Measurements from ENCODE around the gene CALHM6. TPM values are rescaled to one million over a fixed set of nuclear protein-coding genes. Genes with fewer than 3 reads are reported as not detected.

Gene CALHM6
- total and polyA plus RNA-seq, 10 of the 15 experiments (the other 5 are each of a cell fraction or from before 2014, with no cell fraction given): 0.15 to 3.4 (median 1.3) TPM

DNA sequence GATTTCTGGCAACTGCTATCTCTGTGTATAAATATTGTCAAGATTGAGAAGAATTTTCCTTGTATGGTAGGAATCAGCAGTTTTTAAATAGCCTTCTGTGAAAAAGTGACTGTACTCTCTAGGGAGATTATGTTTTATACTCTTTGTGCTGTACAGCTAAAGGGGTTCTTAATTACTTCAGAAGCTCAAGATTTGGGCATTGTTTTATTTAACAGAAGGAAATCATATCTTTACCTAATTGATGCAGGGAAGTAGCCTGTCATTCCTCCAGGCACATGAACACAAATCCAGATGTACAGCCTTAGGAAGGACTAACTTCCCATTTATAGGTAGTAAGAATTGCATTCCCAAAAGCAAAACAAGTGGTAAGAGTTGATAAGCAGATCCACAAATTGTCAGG lies 51.6 kb downstream of the CALHM6 start:
- Histone ChIP-seq H3K4me3 (no peak overlapping the region), H2AFZ (ENCODE audit: control insufficient read depth, low read depth, low read length) (no peak overlapping the region), H3K4me2 (ENCODE audit: control insufficient read depth, insufficient read depth) (no peak overlapping the region), H4K20me1 (ENCODE audit: control insufficient read depth, insufficient read depth) (no peaks in the 10 kb centered on the region), H3K79me2 (ENCODE audit: control insufficient read depth, insufficient read depth, low read length) (no peaks in the 10 kb centered on the region), H3K27ac (ENCODE audit: control insufficient read depth, insufficient read depth) (no peak overlapping the region), H3K4me1 (ENCODE audit: control insufficient read depth, insufficient read depth, low read length) (peaks cover 9% of the 10 kb centered on the region), H3K36me3 (ENCODE audit: control insufficient read depth in 2 of 2, insufficient read depth in 2 of 2, low read length in 1 of 2) (no peaks in the 10 kb centered on the region), H3K9ac (ENCODE audit: control insufficient read depth, insufficient read depth, low read length) (no peak overlapping the region), H3K27me3 (replicated peaks in 1 of 2; ENCODE audit: control insufficient read depth in 2 of 2, insufficient read depth in 2 of 2, low read length in 1 of 2) (no peaks in the 10 kb centered on the region; a peak in 1 of 4 replicates), H3K9me3 (replicated peaks; ENCODE audit: control insufficient read depth, insufficient read depth, low read length) (no peaks in the 10 kb centered on the region)
- in situ Hi-C loops (cut with MboI) (no loop called here), intact Hi-C loops (cut with micrococcal nuclease; ENCODE audit: unreplicated experiment) (no loop called here)
- ChIA-PET RAD21 (ENCODE audit: unreplicated experiment) (interaction anchor here (0.7 to 1.3 kb wide), 4 partner anchors 41 to 225 kb away, joined by 3 to 4 read pairs (median 3); partner anchors contain the start of gene CALHM4), CTCF (interaction anchor here (0.8 to 5.2 kb wide), 4 partner anchors 16 to 225 kb away, joined by 3 to 34 read pairs (median 12); no protein-coding TSS in a partner anchor), POLR2A (no interaction called here), SMC1A (ENCODE audit: uncharacterized antibody, unreplicated experiment) (interaction anchor here (0.9 to 2.0 kb wide), 4 partner anchors 10 to 120 kb away, joined by 3 to 13 read pairs (median 4); no protein-coding TSS in a partner anchor)
- TF ChIP-seq DPF2 (IDR thresholded peaks at IDR 0.05): no peak
- no peak for TF ChIP-seq GABPA (IDR thresholded peaks at IDR 0.05; ENCODE audit: low read depth)
- TF ChIP-seq, protein P1, sequence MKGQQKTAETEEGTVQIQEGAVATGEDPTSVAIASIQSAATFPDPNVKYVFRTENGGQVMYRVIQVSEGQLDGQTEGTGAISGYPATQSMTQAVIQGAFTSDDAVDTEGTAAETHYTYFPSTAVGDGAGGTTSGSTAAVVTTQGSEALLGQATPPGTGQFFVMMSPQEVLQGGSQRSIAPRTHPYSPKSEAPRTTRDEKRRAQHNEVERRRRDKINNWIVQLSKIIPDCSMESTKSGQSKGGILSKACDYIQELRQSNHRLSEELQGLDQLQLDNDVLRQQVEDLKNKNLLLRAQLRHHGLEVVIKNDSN (IDR thresholded peaks at IDR 0.05; ENCODE audit: borderline replicate concordance, extremely low read length, insufficient read depth, low read depth, low read length): no peak
- TF ChIP-seq, protein P2, sequence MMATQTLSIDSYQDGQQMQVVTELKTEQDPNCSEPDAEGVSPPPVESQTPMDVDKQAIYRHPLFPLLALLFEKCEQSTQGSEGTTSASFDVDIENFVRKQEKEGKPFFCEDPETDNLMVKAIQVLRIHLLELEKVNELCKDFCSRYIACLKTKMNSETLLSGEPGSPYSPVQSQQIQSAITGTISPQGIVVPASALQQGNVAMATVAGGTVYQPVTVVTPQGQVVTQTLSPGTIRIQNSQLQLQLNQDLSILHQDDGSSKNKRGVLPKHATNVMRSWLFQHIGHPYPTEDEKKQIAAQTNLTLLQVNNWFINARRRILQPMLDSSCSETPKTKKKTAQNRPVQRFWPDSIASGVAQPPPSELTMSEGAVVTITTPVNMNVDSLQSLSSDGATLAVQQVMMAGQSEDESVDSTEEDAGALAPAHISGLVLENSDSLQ (IDR thresholded peaks at IDR 0.05): no peak
- no peak for TF ChIP-seq NFYA (IDR thresholded peaks at IDR 0.05; ENCODE audit: borderline replicate concordance, low read depth, low read length)
- no peak for TF ChIP-seq CBX5 (IDR thresholded peaks at IDR 0.05; ENCODE audit: low read depth)
- TF ChIP-seq, protein P3, sequence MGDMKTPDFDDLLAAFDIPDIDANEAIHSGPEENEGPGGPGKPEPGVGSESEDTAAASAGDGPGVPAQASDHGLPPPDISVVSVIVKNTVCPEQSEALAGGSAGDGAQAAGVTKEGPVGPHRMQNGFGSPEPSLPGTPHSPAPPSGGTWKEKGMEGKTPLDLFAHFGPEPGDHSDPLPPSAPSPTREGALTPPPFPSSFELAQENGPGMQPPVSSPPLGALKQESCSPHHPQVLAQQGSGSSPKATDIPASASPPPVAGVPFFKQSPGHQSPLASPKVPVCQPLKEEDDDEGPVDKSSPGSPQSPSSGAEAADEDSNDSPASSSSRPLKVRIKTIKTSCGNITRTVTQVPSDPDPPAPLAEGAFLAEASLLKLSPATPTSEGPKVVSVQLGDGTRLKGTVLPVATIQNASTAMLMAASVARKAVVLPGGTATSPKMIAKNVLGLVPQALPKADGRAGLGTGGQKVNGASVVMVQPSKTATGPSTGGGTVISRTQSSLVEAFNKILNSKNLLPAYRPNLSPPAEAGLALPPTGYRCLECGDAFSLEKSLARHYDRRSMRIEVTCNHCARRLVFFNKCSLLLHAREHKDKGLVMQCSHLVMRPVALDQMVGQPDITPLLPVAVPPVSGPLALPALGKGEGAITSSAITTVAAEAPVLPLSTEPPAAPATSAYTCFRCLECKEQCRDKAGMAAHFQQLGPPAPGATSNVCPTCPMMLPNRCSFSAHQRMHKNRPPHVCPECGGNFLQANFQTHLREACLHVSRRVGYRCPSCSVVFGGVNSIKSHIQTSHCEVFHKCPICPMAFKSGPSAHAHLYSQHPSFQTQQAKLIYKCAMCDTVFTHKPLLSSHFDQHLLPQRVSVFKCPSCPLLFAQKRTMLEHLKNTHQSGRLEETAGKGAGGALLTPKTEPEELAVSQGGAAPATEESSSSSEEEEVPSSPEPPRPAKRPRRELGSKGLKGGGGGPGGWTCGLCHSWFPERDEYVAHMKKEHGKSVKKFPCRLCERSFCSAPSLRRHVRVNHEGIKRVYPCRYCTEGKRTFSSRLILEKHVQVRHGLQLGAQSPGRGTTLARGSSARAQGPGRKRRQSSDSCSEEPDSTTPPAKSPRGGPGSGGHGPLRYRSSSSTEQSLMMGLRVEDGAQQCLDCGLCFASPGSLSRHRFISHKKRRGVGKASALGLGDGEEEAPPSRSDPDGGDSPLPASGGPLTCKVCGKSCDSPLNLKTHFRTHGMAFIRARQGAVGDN (IDR thresholded peaks at IDR 0.05): no peak
- ATAC-seq (no peak), FAIRE-seq (peak; percentile 31), DNase-seq (ENCODE audit: low read depth, low spot score) (no peak)
- no TSS peak for BruUV-seq (replicated peaks)

Other genes with a start within 250 kb of the CALHM6 start
Only the 7 nearest of the 10 such genes appear.
- 40.2 and 45.1 TPM in 2 replicates for gene TSPYL1, start 181.4 kb upstream of the CALHM6 start, total RNA-seq (2014; rRNA removed)
- gene TSPYL1, start 181.4 kb upstream of the CALHM6 start, total RNA-seq (2014; rRNA removed; fragmentation: Illumina TruSeq; extraction: Trizol): 34.2 and 35.3 TPM in 2 replicates
- 42.7 and 44.1 TPM in 2 replicates for gene TSPYL1, start 181.4 kb upstream of the CALHM6 start, total RNA-seq (2021)
- gene TSPYL1, start 181.4 kb upstream of the CALHM6 start, polyA plus RNA-seq (2011; rRNA removed): 28.4 and 28.5 TPM in 2 replicates
- 23.9 and 25.7 TPM in 2 replicates for gene TSPYL1, start 181.4 kb upstream of the CALHM6 start, polyA plus RNA-seq (2014; fragmentation: Illumina TruSeq; extraction: Trizol)
- 10 to 100 TPM; 22.9 to 29.9 TPM for gene TSPYL1, start 181.4 kb upstream of the CALHM6 start, polyA plus RNA-seq (2014; fragmentation: Nextera tagmentation; extraction: Ambion mirVana)
- gene TSPYL1, start 181.4 kb upstream of the CALHM6 start, polyA plus RNA-seq (2014; rRNA removed): 20.0 and 23.1 TPM in 2 replicates
- gene TSPYL1, start 181.4 kb upstream of the CALHM6 start, polyA plus RNA-seq (2016; fragmentation: Nextera tagmentation; extraction: Ambion mirVana): 10 to 100 TPM; 22.9 to 23.4 TPM
- gene DSE, start 90.4 kb upstream of the CALHM6 start, total RNA-seq (2014; rRNA removed): 65.3 and 77.4 TPM in 2 replicates
- gene DSE, start 90.4 kb upstream of the CALHM6 start, total RNA-seq (2014; rRNA removed; fragmentation: Illumina TruSeq; extraction: Trizol): 62.3 and 63.9 TPM in 2 replicates
- gene DSE, start 90.4 kb upstream of the CALHM6 start, total RNA-seq (2021): 75.1 and 76.4 TPM in 2 replicates
- 12.2 and 12.6 TPM in 2 replicates for gene DSE, start 90.4 kb upstream of the CALHM6 start, polyA plus RNA-seq (2011; rRNA removed)
- 51.8 and 58.9 TPM in 2 replicates for gene DSE, start 90.4 kb upstream of the CALHM6 start, polyA plus RNA-seq (2014; fragmentation: Illumina TruSeq; extraction: Trizol)
- gene DSE, start 90.4 kb upstream of the CALHM6 start, polyA plus RNA-seq (2014; fragmentation: Nextera tagmentation; extraction: Ambion mirVana): 10 to 100 TPM; 17.1 to 24.2 TPM
- 35.9 and 38.6 TPM in 2 replicates for gene DSE, start 90.4 kb upstream of the CALHM6 start, polyA plus RNA-seq (2014; rRNA removed)
- gene DSE, start 90.4 kb upstream of the CALHM6 start, polyA plus RNA-seq (2016; fragmentation: Nextera tagmentation; extraction: Ambion mirVana): 10 to 100 TPM; 43.0 TPM
- gene CALHM5, start 50.3 kb downstream of the CALHM6 start, total RNA-seq (2014; rRNA removed): not detected in 2 replicates
- gene CALHM5, start 50.3 kb downstream of the CALHM6 start, total RNA-seq (2014; rRNA removed; fragmentation: Illumina TruSeq; extraction: Trizol): not detected in 2 replicates
- not detected in 2 replicates for gene CALHM5, start 50.3 kb downstream of the CALHM6 start, total RNA-seq (2021)
- gene CALHM5, start 50.3 kb downstream of the CALHM6 start, polyA plus RNA-seq (2011; rRNA removed): not detected in 2 replicates
- not detected in 2 replicates for gene CALHM5, start 50.3 kb downstream of the CALHM6 start, polyA plus RNA-seq (2014; fragmentation: Illumina TruSeq; extraction: Trizol)
- not detected for gene CALHM5, start 50.3 kb downstream of the CALHM6 start, polyA plus RNA-seq (2014; fragmentation: Nextera tagmentation; extraction: Ambion mirVana)
- gene CALHM5, start 50.3 kb downstream of the CALHM6 start, polyA plus RNA-seq (2014; rRNA removed): not detected in 2 replicates
- not detected for gene CALHM5, start 50.3 kb downstream of the CALHM6 start, polyA plus RNA-seq (2016; fragmentation: Nextera tagmentation; extraction: Ambion mirVana)
- gene TRAPPC3L, start 84.3 kb downstream of the CALHM6 start, total RNA-seq (2014; rRNA removed): not detected in 2 replicates
- not detected in 2 replicates for gene TRAPPC3L, start 84.3 kb downstream of the CALHM6 start, total RNA-seq (2014; rRNA removed; fragmentation: Illumina TruSeq; extraction: Trizol)
- gene TRAPPC3L, start 84.3 kb downstream of the CALHM6 start, total RNA-seq (2021): not detected in 2 replicates
- gene TRAPPC3L, start 84.3 kb downstream of the CALHM6 start, polyA plus RNA-seq (2011; rRNA removed): not detected in 2 replicates
- gene TRAPPC3L, start 84.3 kb downstream of the CALHM6 start, polyA plus RNA-seq (2014; fragmentation: Illumina TruSeq; extraction: Trizol): not detected in 2 replicates
- gene TRAPPC3L, start 84.3 kb downstream of the CALHM6 start, polyA plus RNA-seq (2014; fragmentation: Nextera tagmentation; extraction: Ambion mirVana): not detected
- gene TRAPPC3L, start 84.3 kb downstream of the CALHM6 start, polyA plus RNA-seq (2014; rRNA removed): not detected in 2 replicates
- not detected for gene TRAPPC3L, start 84.3 kb downstream of the CALHM6 start, polyA plus RNA-seq (2016; fragmentation: Nextera tagmentation; extraction: Ambion mirVana)
- not detected in 2 replicates for gene CALHM4, start 92.4 kb downstream of the CALHM6 start, total RNA-seq (2014; rRNA removed)
- not detected in 2 replicates for gene CALHM4, start 92.4 kb downstream of the CALHM6 start, total RNA-seq (2014; rRNA removed; fragmentation: Illumina TruSeq; extraction: Trizol)
- not detected in 2 replicates for gene CALHM4, start 92.4 kb downstream of the CALHM6 start, total RNA-seq (2021)
- not detected in 2 replicates for gene CALHM4, start 92.4 kb downstream of the CALHM6 start, polyA plus RNA-seq (2011; rRNA removed)
- gene CALHM4, start 92.4 kb downstream of the CALHM6 start, polyA plus RNA-seq (2014; fragmentation: Illumina TruSeq; extraction: Trizol): not detected in 2 replicates
- gene CALHM4, start 92.4 kb downstream of the CALHM6 start, polyA plus RNA-seq (2014; fragmentation: Nextera tagmentation; extraction: Ambion mirVana): not detected
- not detected in 2 replicates for gene CALHM4, start 92.4 kb downstream of the CALHM6 start, polyA plus RNA-seq (2014; rRNA removed)
- gene CALHM4, start 92.4 kb downstream of the CALHM6 start, polyA plus RNA-seq (2016; fragmentation: Nextera tagmentation; extraction: Ambion mirVana): not detected
- gene RWDD1, start 110.1 kb downstream of the CALHM6 start, total RNA-seq (2014; rRNA removed): 44.6 and 49.9 TPM in 2 replicates
- 74.1 and 74.3 TPM in 2 replicates for gene RWDD1, start 110.1 kb downstream of the CALHM6 start, total RNA-seq (2014; rRNA removed; fragmentation: Illumina TruSeq; extraction: Trizol)
- 42.6 and 45.5 TPM in 2 replicates for gene RWDD1, start 110.1 kb downstream of the CALHM6 start, total RNA-seq (2021)
- gene RWDD1, start 110.1 kb downstream of the CALHM6 start, polyA plus RNA-seq (2011; rRNA removed): 47.8 and 70.2 TPM in 2 replicates
- gene RWDD1, start 110.1 kb downstream of the CALHM6 start, polyA plus RNA-seq (2014; fragmentation: Illumina TruSeq; extraction: Trizol): 94.8 and 107 TPM in 2 replicates
- 10 to 100 TPM; 57.2 to 87.9 TPM for gene RWDD1, start 110.1 kb downstream of the CALHM6 start, polyA plus RNA-seq (2014; fragmentation: Nextera tagmentation; extraction: Ambion mirVana)
- gene RWDD1, start 110.1 kb downstream of the CALHM6 start, polyA plus RNA-seq (2014; rRNA removed): 28.4 and 40.1 TPM in 2 replicates
- 100 to 1,000 TPM in 1 of 2 experiments, 10 to 100 TPM in 1; 96.5 to 107 TPM for gene RWDD1, start 110.1 kb downstream of the CALHM6 start, polyA plus RNA-seq (2016; fragmentation: Nextera tagmentation; extraction: Ambion mirVana)
- 0.23 and 0.27 TPM in 2 replicates for gene RSPH4A, start 155.1 kb downstream of the CALHM6 start, total RNA-seq (2014; rRNA removed)
- 0.22 and 0.28 TPM in 2 replicates for gene RSPH4A, start 155.1 kb downstream of the CALHM6 start, total RNA-seq (2014; rRNA removed; fragmentation: Illumina TruSeq; extraction: Trizol)
- gene RSPH4A, start 155.1 kb downstream of the CALHM6 start, total RNA-seq (2021): 0.13 and 0.28 TPM in 2 replicates
- 0.08 and 0.10 TPM in 2 replicates for gene RSPH4A, start 155.1 kb downstream of the CALHM6 start, polyA plus RNA-seq (2011; rRNA removed)
- gene RSPH4A, start 155.1 kb downstream of the CALHM6 start, polyA plus RNA-seq (2014; fragmentation: Illumina TruSeq; extraction: Trizol): 0.16 and 0.21 TPM in 2 replicates
- under 1 TPM; 0.07 to 0.23 TPM for gene RSPH4A, start 155.1 kb downstream of the CALHM6 start, polyA plus RNA-seq (2014; fragmentation: Nextera tagmentation; extraction: Ambion mirVana)
- gene RSPH4A, start 155.1 kb downstream of the CALHM6 start, polyA plus RNA-seq (2014; rRNA removed): 0.08 and 0.23 TPM in 2 replicates
- gene RSPH4A, start 155.1 kb downstream of the CALHM6 start, polyA plus RNA-seq (2016; fragmentation: Nextera tagmentation; extraction: Ambion mirVana): under 1 TPM in 1 of 2 experiments, not detected in 1; 0.09 TPM

Measured in GM12878 (cell line).